CD4-positive, alpha-beta T cell treated with Interleukin-2 at 100 ng/mL for 4 hours (primary cell): ENCODE results near the gene UBQLN4.
"Not testable (repeated sequence)": the region's sequence is repeated elsewhere in the genome, so short reads cannot be mapped to it uniquely, and the experiment has no call there.

Experiments
- DNase-seq: peaks from one replicate; pipeline ENCODE4 v3.0.0-alpha.2; 2020; ENCODE audit warnings: low spot score

Gene UBQLN4

GRCh38 chr1:156081180-156081916 is 27.8 kb upstream of the UBQLN4 start:
- DNase-seq, result no peak

GRCh38 chr1:156080863-156081179 is 27.2 kb upstream of the UBQLN4 start:
- no peak for DNase-seq

DNA sequence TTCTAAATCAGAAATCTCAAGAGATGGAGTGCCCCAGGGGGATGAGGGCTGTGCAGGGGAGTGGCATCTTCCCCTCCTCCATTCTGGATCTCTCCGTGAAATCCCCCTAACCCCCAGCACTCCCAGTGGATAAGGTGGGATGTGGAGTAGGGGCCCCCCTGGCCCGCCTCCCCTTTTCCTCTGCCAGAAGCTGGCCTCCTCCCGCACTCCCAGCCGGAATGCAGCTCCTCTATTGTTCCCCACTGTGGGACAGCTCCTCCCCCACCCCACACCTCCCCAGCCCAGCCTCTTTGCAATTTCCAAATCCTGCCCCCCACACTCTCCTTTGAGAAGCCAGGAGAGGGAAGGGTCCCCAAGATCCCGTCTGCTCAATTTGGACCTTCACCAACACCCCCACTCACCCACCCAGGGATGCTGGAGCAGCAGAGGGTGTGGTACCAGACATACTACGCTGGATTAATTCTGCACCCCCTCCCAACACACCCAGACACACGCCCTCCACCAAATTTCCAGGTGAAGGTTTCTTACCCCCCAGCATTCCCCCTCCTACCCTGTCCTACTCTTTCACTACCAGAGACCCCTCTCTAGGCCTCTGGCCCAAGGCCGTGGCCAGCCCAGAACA is 26.8 kb upstream of the UBQLN4 start:
- no peak for DNase-seq

- DNase-seq, result no peak
These were observed 26.2 kb upstream of the UBQLN4 start for GRCh38 chr1:156079762-156080161.

GRCh38 chr1:156078728-156079127 is 25.1 kb upstream of the UBQLN4 start:
- no peak for DNase-seq

GRCh38 chr1:156077430-156077760 is 23.8 kb upstream of the UBQLN4 start:
- no peak for DNase-seq

DNA sequence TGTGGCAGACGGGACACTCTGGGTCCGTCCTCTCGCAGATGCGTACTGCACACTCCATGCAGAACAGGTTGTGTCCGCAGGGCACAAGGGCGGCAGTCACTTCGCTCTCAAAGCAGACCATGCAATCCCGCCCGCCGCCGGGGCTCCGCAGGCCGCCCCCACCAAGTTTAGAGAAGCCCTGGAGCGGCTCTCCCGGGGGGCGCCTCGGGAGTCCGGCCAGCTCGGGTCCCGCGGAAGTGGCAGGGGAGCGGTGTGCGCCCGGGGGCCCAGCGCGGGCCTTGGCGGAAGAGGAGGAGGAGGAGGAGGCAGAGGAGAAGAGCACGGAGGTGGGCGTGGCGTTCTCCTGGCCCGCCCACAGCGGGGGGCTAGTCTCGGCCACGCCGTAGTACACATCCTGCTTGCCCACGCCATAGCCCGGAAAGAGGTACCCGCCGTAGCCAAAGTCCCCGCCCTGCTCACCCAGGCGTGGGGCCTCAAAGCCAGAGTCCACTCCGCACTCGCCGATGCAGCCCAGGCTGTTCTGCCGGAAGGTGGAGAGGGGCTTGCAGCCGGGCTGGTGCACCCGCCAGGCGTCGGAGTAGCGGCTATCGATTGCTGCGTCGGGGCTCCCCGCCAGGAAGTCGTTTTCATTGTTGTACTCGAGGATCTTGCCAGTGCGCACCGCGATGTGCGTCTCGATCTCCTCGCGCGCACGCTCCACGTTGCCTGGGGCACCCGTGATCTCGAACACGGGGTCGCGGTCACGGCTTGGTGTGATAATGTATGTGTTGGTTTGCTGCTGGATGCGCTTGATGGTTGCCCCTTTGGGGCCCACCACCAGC is 23.2 kb upstream of the UBQLN4 start:
- no peak for DNase-seq

DNA sequence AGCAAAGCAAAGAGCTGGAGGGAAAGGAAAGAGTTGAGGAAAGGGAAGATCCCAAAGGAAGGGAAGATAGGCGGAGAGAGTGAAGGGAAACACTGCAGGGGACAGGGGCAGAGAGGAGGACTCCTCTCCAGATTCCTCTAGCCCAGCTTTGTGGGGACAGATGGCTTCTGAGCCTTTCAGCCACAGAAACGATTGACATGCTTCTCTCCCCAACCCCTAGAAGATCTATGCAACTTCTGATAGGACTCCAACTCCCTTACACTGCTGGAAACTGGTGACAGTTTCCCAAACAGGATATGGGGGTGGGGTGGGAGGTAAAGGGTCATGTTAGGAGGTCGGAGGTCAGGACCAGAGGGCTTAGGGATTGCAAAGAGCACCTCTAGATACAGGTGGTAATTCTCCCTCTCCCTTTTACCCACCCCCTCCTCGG is 22.2 kb upstream of the UBQLN4 start:
- DNase-seq, result no peak

DNA sequence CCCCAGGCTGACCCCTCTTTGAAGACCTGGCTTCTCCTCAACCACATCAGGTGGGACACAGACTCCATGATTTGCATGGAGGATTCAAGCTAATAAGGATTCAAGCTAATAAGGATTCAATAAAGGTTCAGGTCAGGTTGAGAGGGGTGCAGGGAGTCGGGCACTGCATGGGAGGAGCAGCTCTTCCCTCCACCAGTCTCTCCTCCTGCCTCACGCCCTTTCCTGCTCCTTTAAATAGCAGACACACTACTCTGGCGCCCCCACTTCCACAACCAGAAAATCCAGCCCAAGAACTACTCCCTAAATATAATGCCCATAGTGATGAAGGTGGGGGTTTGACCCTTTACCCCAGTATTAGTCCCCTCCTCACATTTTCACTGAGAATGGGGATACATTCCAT is 21.6 kb upstream of the UBQLN4 start:
- DNase-seq, result no peak

DNA sequence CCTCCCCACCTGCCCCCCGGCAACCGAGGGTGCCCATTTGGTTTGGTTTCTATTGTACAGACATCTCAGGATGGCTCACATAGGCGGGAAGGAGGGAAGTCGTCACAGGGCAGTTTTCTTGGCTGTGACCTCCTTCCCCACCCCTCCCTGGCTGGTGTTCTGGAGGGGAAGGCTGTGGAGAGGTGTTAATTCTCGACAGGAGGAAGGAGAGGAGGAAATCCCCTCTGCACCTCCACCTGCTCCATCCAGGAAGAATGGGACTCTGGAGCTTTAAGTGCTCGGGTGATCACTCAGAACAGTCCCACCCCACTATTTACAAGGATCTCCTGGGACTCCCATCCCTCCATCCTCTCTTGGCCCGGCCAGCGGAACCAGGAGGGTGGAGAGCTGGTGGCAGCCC is 21.1 kb upstream of the UBQLN4 start:
- no peak for DNase-seq

DNA sequence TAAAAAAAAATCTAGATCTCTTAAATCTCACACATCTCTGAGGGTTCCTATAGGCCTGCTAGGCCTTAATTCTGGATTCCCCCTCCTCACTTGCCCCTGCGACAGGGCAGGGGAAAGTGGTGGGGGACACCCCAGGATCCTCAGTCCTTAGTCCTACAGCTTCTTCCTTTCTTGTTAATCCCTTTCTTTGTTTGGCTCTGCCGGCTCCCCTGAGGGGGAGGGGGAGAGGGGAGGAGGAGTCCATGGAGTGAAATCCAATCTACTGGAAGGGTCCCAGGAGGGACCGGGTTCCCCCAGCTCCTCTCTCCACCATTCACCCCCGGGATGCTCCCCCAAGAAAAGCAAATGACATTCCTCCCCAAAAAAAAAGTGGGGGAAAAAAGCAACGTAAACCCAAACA is 20.1 kb upstream of the UBQLN4 start:
- no peak for DNase-seq

GRCh38 chr1:156073110-156073687 is 19.6 kb upstream of the UBQLN4 start:
- DNase-seq, result no peak

- DNase-seq, result no peak
These were observed 18.7 kb upstream of the UBQLN4 start for GRCh38 chr1:156072251-156072650.

GRCh38 chr1:156071332-156071816 is 17.8 kb upstream of the UBQLN4 start:
- not testable (repeated sequence) for DNase-seq

- no peak for DNase-seq
These were observed 16.9 kb upstream of the UBQLN4 start for GRCh38 chr1:156070548-156070947.

DNA sequence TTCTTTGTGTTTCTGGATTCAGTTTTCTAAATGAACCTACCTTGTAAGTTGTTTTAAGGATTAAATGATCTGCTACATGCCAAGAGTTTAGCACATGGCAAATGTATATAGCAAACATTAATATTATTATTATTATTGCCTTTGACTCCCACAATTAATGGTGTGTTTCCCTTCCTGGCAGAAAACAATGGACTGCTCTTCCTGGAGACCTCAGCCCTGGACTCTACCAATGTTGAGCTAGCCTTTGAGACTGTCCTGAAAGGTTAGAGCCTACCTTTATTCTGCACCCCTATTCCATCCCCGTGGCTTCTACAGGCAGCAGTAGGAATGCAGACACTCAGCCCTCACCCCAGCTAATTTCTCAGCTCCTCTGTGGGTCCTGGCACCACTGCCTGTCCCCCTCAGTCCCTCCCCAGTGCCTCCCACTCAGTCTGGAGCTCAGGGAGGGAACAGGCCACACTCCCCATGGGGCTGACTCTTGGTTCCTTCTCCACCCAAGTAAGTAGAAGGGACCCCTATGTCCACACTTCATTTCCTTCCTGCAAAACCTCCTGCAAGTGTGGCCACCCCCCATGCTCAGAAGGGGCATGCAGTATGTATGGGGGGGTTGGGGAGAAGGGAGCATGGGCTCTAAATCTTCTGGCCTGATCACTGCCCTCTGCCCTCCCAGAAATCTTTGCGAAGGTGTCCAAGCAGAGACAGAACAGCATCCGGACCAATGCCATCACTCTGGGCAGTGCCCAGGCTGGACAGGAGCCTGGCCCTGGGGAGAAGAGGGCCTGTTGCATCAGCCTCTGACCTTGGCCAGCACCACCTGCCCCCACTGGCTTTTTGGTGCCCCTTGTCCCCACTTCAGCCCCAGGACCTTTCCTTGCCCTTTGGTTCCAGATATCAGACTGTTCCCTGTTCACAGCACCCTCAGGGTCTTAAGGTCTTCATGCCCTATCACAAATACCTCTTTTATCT is 16.2 kb upstream of the UBQLN4 start:
- no peak for DNase-seq

GRCh38 chr1:156067262-156067661 is 13.7 kb upstream of the UBQLN4 start:
- no peak for DNase-seq

- no peak for DNase-seq
These were observed 12.3 kb upstream of the UBQLN4 start for GRCh38 chr1:156065871-156066270.

GRCh38 chr1:156065212-156065611 is 11.6 kb upstream of the UBQLN4 start:
- DNase-seq, result no peak

DNA sequence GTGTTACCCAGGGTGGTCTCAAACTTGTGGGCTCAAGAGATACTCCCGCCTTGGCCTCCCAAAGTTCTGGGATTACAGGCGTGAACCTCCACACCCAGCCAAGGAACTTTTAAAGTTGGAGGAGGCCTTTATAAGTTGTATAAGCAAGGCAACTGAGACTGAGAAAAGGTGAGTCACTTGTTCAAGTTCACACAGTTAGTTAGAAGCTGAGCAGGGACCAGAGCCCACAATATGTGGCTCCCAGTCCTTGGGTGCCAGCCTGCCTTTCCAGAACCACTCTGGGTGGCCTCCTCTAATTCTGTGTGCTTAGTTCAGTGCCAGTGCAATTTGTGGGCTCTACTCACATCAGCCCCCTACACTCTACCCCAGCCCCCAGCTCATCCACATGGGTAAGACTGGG is 11.0 kb upstream of the UBQLN4 start:
- no peak for DNase-seq

DNA sequence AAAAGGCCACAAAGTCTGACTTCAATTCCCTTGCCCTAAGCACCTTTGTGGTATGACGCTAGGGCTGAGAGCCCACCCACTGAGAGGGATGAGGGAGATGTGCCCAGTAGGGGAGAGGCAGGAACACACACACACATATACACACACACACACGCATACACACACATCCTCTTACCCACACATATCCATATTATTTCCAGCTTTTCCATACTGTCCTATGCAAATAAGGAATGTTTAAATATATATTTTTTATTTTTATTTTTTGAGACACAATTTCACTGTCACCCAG is 10.3 kb upstream of the UBQLN4 start:
- no peak for DNase-seq

- no peak for DNase-seq
These were observed 8.6 kb upstream of the UBQLN4 start for GRCh38 chr1:156062189-156062588.
